Measurements from ENCODE around the gene ZBTB20.

ZBTB20 gene

GRCh38 chr3:114650808-114651207 lies 496.3 kb downstream of the ZBTB20 start:
- ATAC-seq, result peak; percentile 98
- TF ChIP-seq ARNTL (CRISPR knock-in tag; IDR thresholded peaks at IDR 0.05; ENCODE audit: borderline replicate concordance, low read depth) (no peak), ZFP3 (CRISPR knock-in tag; IDR thresholded peaks at IDR 0.05) (no peak), CSRNP3 (CRISPR knock-in tag; IDR thresholded peaks at IDR 0.05) (no peak), TOX (CRISPR knock-in tag; IDR thresholded peaks at IDR 0.05; ENCODE audit: borderline replicate concordance) (peak; percentile 36; the same call in 1 of the 2 replicates), ZNF565 (CRISPR knock-in tag; conservative IDR thresholded peaks at IDR 0.05; ENCODE audit: low read depth) (no peak), SNAI2 (CRISPR knock-in tag; IDR thresholded peaks at IDR 0.05) (no peak), TCF4 (CRISPR knock-in tag; IDR thresholded peaks at IDR 0.05; ENCODE audit: borderline replicate concordance) (no peak), POU6F1 (CRISPR knock-in tag; IDR thresholded peaks at IDR 0.05; ENCODE audit: borderline replicate concordance, low read depth) (peak; percentile 41; the same call in 1 of the 2 replicates), ESRRG (CRISPR knock-in tag; IDR thresholded peaks at IDR 0.05) (no peak), ISL1 (CRISPR knock-in tag; IDR thresholded peaks at IDR 0.05) (peak; percentile 76)

- no peak; the same call in 2 of the 3 replicates for ATAC-seq
- no peak for TF ChIP-seq TOX (CRISPR knock-in tag; IDR thresholded peaks at IDR 0.05; ENCODE audit: borderline replicate concordance)
- TF ChIP-seq ARNTL (CRISPR knock-in tag; IDR thresholded peaks at IDR 0.05; ENCODE audit: borderline replicate concordance, low read depth), result no peak
- TF ChIP-seq ISL1 (CRISPR knock-in tag; IDR thresholded peaks at IDR 0.05), result 0 out of 2 replicates have a peak, but pooled peaks have one; percentile 15
Observed at GRCh38 chr3:114649331-114649730, 497.8 kb downstream of the ZBTB20 start.

GRCh38 chr3:114646526-114646925 lies 500.6 kb downstream of the ZBTB20 start:
- TF ChIP-seq TSHZ2 (CRISPR knock-in tag; IDR thresholded peaks at IDR 0.05), result no peak
- no peak for TF ChIP-seq ZNF565 (CRISPR knock-in tag; conservative IDR thresholded peaks at IDR 0.05; ENCODE audit: low read depth)
- no peak for TF ChIP-seq ZFP30 (CRISPR knock-in tag; IDR thresholded peaks at IDR 0.05)
- no peak for TF ChIP-seq GLIS3 (CRISPR knock-in tag; IDR thresholded peaks at IDR 0.05)
- no peak for TF ChIP-seq ISL1 (CRISPR knock-in tag; IDR thresholded peaks at IDR 0.05)
- no peak for TF ChIP-seq ZFP3 (CRISPR knock-in tag; IDR thresholded peaks at IDR 0.05)
- no peak for TF ChIP-seq ZNF70 (CRISPR knock-in tag; IDR thresholded peaks at IDR 0.05)
- no peak for TF ChIP-seq ESRRG (CRISPR knock-in tag; IDR thresholded peaks at IDR 0.05)
- no peak for TF ChIP-seq CSRNP3 (CRISPR knock-in tag; IDR thresholded peaks at IDR 0.05)
- TF ChIP-seq TCF4 (CRISPR knock-in tag; IDR thresholded peaks at IDR 0.05; ENCODE audit: borderline replicate concordance), result no peak
- TF ChIP-seq OSR1 (CRISPR knock-in tag; IDR thresholded peaks at IDR 0.05), result no peak
- TF ChIP-seq POU6F1 (CRISPR knock-in tag; IDR thresholded peaks at IDR 0.05; ENCODE audit: borderline replicate concordance, low read depth), result no peak
- no peak for ATAC-seq

- no peak for ATAC-seq
- TF ChIP-seq TOX (CRISPR knock-in tag; IDR thresholded peaks at IDR 0.05; ENCODE audit: borderline replicate concordance) (no peak), PPARA (CRISPR knock-in tag; IDR thresholded peaks at IDR 0.05; ENCODE audit: borderline replicate concordance) (no peak), ZFP3 (CRISPR knock-in tag; IDR thresholded peaks at IDR 0.05) (no peak), OSR1 (CRISPR knock-in tag; IDR thresholded peaks at IDR 0.05) (no peak), ESRRG (CRISPR knock-in tag; IDR thresholded peaks at IDR 0.05) (no peak), CREB5 (CRISPR knock-in tag; IDR thresholded peaks at IDR 0.05; ENCODE audit: low read depth) (no peak), ZNF565 (CRISPR knock-in tag; conservative IDR thresholded peaks at IDR 0.05; ENCODE audit: low read depth) (no peak), BACH2 (CRISPR knock-in tag; IDR thresholded peaks at IDR 0.05; ENCODE audit: borderline replicate concordance) (no peak), ZNF70 (CRISPR knock-in tag; IDR thresholded peaks at IDR 0.05) (no peak), ARNTL (CRISPR knock-in tag; IDR thresholded peaks at IDR 0.05; ENCODE audit: borderline replicate concordance, low read depth) (no peak), CSRNP3 (CRISPR knock-in tag; IDR thresholded peaks at IDR 0.05) (no peak), POU6F1 (CRISPR knock-in tag; IDR thresholded peaks at IDR 0.05; ENCODE audit: borderline replicate concordance, low read depth) (no peak)
Observed at GRCh38 chr3:114645392-114645791, 501.7 kb downstream of the ZBTB20 start.

Data from SK-N-SH treated with all-trans-retinoic acid at 6 μM for 48 hours (cell line).